ACHN (cell line): ENCODE measurements around the gene FAM9A.

Source experiments
- DNase-seq: peaks from one replicate; pipeline ENCODE4 v3.0.0-alpha.2; 2015
- in situ Hi-C: cut with HindIII; loops from 2 replicates; pipeline ENCODE4 v1.10.0; 2017; ENCODE audit warnings: low sequenced_read_pairs, low pct_ligation_motif_present, low pct_unique_long_range_greater_than_20kb

Gene FAM9A

DNA sequence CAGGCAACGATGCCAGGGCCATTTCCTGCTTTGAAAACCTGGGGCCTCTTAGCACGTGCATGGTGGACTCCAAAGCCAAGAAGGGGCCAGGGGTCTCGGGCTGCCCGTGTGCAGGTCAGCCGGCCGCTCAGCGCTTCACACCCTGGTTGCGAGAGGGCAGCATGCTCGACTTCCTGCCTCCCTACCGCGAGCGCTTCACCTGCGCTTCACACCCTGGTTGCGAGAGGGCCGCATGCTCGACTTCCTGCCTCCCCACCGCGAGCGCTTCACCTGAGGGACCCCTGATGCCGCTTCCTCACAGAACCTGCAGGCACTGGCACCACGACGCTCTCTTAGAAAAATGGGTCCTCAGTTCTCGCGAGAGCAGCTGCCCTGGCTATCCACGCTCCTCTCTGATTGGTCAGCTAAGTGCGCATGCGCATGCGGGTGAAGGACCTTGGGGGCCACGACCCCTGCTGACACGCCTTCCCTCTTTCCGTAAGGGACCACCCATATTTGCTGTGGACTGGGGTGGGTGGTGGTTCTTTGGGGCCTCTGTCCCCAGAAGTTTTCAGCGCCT, at the start of gene FAM9A:
Gene FAM9A (minus strand): TSS at position 343 of the 559 bp plus-strand sequence. CDS start 1,212 bp downstream, outside the sequence.
- no peak for DNase-seq
- in situ Hi-C loops, result no loop called here

- DNase-seq, result no peak
- in situ Hi-C loops, result no loop called here
Measured at GRCh38 chrX:8850478-8850877, 49.3 kb upstream of the FAM9A start.

GRCh38 chrX:8849945-8850344, 48.8 kb upstream of the FAM9A start:
- in situ Hi-C loops, result no loop called here
- DNase-seq, result peak; percentile 6

GRCh38 chrX:8849458-8849857, 48.3 kb upstream of the FAM9A start:
- in situ Hi-C loops, result no loop called here
- DNase-seq, result no peak

DNA sequence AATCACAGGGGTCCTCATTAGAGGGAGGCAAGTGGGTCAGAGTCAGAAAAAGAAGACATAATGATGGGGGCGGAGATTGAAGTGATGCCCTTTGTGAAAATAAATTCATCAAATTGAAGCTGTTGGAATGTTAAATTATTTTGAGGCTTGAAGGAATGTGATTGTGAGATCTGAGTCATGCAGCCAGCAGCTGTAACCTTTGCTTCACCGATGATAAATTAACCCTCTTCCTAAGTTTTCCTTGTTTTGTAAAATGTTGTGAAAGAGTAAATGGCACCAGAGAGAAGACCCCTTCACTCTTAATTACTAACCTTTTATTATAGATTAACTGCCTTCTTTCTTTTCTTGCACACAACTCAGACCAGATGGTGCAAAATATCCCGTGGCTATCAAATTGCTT, 47.7 kb upstream of the FAM9A start:
- peak; percentile 50 for DNase-seq
- in situ Hi-C loops, result no loop called here

DNA sequence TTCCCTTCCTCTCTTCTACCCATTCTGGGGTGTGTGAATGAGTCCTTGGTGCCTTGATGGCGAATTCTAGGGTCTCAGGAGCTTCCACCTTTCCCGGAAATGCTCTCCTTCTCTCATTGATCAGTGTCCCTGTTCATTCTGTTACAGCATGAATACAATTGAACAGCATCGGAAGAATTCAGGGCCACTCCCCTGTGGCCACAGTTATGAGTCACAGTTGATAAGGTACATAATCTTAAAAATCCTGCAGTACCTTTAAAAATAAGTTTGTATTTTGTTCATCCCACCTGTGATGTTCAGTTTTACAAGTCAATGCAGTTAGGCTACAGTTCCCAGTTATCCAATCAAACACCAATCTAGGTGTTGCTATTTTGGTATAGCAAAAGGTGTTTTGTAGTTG, 47.3 kb upstream of the FAM9A start:
- DNase-seq, result peak; percentile 8
- in situ Hi-C loops, result no loop called here

DNA sequence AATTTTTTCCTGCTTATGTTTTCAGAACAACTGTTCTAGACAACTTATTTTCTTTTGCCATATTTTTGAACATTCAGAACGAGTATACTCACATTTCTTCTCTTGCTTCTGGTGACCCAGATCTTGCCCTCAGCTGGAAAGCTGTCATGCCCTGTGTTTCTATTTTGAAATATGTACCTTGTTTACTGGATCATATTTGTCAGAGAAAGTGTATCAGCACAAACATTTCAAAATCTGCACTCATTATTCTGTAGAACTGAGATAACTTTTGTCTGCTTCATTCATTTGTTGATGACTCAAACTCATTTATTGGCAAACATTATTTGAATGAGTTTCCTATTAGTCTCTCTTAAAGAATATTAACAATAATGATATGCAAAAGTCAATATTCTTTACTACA, 46.2 kb upstream of the FAM9A start:
- in situ Hi-C loops, result no loop called here
- no peak for DNase-seq

GRCh38 chrX:8846266-8846665, 45.1 kb upstream of the FAM9A start:
- peak; percentile 86 for DNase-seq
- in situ Hi-C loops, result no loop called here

DNA sequence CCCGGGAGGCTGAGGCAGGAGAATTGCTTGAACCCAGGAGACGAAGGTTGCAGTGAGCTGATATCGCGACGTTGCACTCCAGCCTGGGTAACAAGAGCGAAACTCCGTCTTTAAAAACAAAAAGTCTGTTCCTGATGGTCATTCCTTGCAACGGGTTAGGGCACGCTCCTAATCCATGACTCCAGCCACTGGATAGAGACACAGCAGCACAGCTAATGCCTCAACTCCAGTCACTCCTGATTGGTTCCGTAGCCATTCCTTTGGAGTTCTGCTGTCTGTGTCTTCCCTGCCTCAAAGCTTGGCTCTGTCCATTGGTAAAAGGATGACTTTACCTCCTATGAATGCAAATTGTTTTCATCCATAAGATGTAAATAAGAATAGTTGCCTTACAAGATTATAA, 44.3 kb upstream of the FAM9A start:
- in situ Hi-C loops, result no loop called here
- DNase-seq, result peak; percentile 31

DNA sequence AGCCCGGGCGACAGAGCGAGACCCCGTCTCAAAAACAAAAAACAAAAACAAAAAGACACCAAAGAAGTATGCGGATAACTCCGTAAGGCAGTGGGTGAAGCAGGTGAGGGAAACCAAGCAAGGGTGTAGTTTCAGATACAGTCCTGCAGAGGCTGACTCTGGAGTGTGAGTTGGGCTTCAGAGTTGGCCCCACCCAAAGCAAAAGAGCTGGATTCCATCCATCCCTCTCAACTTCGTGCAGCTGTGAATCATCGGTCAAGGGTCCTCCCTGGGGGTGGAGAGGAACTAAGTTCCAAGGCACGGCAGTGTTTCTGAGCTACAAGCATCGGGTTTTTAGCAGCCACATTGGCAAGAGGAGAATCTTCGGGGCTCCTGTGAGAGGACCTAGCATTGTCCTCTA, 43.9 kb upstream of the FAM9A start:
- peak; percentile 86 for DNase-seq
- in situ Hi-C loops, result no loop called here

DNA sequence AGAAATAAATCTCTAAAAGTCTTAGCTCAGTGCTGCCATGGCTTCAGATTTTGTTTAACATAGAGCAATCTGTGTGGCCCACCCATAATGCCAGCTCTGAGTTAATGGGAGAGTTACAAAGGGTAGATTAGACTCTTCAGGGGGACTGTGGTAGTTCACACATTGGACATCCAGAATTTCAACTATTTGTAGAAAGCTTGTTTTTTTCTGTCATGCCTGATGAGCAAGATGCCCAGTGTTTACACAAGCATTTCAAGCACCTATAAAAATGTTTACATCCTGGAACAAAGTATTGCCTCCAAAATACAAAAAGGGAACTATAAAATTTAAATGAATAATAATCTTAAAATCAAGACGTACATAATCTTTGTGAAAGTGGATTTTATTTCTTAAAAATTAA, 43.0 kb upstream of the FAM9A start:
- in situ Hi-C loops, result no loop called here
- no peak for DNase-seq

- in situ Hi-C loops, result no loop called here
- no peak for DNase-seq
Measured at GRCh38 chrX:8841911-8842310, 40.7 kb upstream of the FAM9A start.

GRCh38 chrX:8834392-8834791, 33.2 kb upstream of the FAM9A start:
- no peak for DNase-seq
- in situ Hi-C loops, result no loop called here

DNA sequence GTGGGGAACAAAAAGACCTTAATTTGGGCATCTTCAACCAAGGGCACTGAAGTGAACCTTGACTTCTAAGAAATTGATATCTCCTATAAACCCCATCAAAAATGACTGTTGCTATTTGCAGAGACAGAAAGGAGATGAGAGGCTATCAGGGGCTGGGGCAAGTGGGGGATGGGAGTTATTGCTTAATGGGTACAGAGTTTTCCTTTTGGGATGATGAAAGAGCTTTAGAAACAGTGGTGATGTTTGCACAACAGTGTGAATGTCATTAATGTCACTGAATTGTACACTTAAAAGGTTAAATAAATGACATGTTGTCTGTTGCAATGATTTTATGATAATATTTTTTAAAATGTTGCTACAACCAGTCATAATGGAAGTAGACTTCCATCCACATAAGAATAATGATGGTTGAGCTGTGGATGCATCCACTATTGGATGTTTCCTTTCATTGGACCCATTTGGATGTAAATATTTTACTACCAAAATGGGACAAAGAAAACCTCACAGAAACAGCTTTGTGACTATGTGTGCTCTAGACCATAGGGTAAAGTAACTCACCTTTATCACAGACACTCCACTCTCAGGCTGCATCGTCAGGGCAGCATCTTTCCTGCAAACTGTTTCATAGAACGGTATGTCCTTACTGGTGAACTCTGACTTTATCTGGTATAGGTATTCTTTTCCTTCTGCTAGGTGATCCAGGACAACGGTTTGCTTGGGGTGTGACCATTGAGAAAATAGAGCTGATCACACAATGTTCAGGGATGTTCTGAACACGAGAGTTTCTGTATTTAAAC, 31.6 kb upstream of the FAM9A start:
- DNase-seq, result no peak
- in situ Hi-C loops, result no loop called here

- in situ Hi-C loops, result no loop called here
- DNase-seq, result no peak
Measured at GRCh38 chrX:8823698-8824097, 22.5 kb upstream of the FAM9A start.

DNA sequence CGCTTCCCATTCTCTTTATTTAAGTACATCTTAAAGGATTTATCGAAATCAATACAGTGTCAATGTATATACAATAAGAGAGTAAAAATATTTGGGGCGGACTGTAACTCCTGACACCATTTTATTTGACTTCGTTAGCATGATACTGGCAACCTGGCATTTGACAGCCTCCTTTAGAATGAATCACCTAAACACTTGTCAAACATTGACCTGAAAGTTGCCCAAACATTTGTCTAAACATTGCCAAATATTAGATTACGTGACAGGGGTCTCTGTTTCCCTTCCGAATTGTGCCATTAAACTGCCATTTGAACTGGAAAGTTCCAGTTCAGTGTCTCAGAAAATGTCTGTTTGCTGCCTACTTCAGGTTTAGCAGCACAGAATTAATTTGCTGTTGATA, 20.8 kb upstream of the FAM9A start:
- in situ Hi-C loops, result no loop called here
- DNase-seq, result no peak

- peak; percentile 20 for DNase-seq
- in situ Hi-C loops, result no loop called here
Measured at GRCh38 chrX:8820910-8821527, 19.8 kb upstream of the FAM9A start.

- in situ Hi-C loops, result no loop called here
- DNase-seq, result peak; percentile 50
Measured at GRCh38 chrX:8815460-8816065, 14.4 kb upstream of the FAM9A start.

GRCh38 chrX:8813036-8813435, 11.9 kb upstream of the FAM9A start:
- no peak for DNase-seq
- in situ Hi-C loops, result no loop called here

- in situ Hi-C loops, result no loop called here
- DNase-seq, result no peak
Measured at GRCh38 chrX:8811611-8812010, 10.4 kb upstream of the FAM9A start.
